ENCODE measurements around the gene TTC12.

Gene TTC12

GRCh38 chr11:113410414-113411135 lies 96.2 kb downstream of the TTC12 start:
- DNase-seq (ENCODE audit: extremely low read depth, low read depth) = no peak

GRCh38 chr11:113411536-113411935 lies 97.2 kb downstream of the TTC12 start:
- TF ChIP-seq, protein P1, sequence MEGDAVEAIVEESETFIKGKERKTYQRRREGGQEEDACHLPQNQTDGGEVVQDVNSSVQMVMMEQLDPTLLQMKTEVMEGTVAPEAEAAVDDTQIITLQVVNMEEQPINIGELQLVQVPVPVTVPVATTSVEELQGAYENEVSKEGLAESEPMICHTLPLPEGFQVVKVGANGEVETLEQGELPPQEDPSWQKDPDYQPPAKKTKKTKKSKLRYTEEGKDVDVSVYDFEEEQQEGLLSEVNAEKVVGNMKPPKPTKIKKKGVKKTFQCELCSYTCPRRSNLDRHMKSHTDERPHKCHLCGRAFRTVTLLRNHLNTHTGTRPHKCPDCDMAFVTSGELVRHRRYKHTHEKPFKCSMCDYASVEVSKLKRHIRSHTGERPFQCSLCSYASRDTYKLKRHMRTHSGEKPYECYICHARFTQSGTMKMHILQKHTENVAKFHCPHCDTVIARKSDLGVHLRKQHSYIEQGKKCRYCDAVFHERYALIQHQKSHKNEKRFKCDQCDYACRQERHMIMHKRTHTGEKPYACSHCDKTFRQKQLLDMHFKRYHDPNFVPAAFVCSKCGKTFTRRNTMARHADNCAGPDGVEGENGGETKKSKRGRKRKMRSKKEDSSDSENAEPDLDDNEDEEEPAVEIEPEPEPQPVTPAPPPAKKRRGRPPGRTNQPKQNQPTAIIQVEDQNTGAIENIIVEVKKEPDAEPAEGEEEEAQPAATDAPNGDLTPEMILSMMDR (IDR thresholded peaks at IDR 0.05; ENCODE audit: low read depth, low read length) = no peak
- DNase-seq (ENCODE audit: extremely low read depth, low read depth) = no peak

More at GRCh38 chr11:113410414-113411135, 96.2 kb downstream of the TTC12 start:
- TF ChIP-seq, protein P1 (IDR thresholded peaks at IDR 0.05; ENCODE audit: low read depth, low read length) = no peak

- TF ChIP-seq, protein P1 (IDR thresholded peaks at IDR 0.05; ENCODE audit: low read depth, low read length) = no peak
- DNase-seq (ENCODE audit: extremely low read depth, low read depth) = no peak
Measured at GRCh38 chr11:113412675-113413074, 98.3 kb downstream of the TTC12 start.

- TF ChIP-seq, protein P1 (IDR thresholded peaks at IDR 0.05; ENCODE audit: low read depth, low read length) = no peak
- no peak for DNase-seq (ENCODE audit: extremely low read depth, low read depth)
Measured at GRCh38 chr11:113415343-113415742, 101.0 kb downstream of the TTC12 start.

Data from AG09319 (cell line).